CD4-positive, alpha-beta T cell treated with Interleukin-15 for 1 hour (primary cell): Measurements from ENCODE around the gene GFPT2.

Experiments
- DNase-seq: peaks from one replicate; pipeline ENCODE4 v3.0.0-alpha.2; 2020

The GFPT2 gene

DNA sequence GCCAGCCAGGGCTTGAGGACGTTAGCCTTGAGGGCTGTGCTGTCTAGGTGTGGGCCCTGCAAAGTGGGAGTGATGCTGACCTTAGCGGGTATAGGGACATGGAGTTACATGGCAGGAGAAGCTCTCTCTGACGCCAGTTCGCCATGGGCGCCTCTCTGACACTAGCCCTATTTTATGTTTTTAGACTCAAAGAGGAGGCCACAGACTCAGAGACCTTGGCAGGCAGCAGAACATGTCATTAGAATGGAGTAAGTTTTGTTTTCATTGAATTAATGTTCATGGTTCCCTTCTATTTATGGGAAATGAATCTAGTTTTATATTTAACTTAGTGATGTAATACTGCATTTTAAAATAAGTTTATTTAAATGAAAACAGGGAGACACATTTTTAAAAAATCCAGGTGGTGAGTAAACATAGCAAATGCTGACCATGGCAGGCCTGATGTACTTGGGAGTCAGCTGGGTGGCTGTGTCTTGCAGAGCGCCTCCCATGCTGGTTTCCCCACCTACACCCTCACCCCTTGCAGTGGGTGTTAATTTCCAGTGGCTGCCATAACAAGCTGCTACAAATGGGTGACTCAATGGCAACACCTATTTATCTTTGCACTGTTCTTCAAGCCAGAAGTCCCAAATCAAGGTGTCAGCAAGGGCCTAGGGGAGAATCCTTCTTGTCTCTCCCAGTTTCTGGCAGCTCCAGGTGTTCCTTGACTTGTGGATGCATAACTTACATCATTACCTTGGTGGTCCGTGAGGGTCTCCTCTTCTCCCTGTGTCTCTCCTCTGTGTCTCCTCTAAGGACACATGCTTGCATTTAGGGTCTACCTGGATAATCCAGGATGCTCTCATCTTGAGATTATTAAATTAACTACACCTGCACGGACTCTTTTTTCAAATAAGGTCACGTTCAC, 25.6 kb upstream of the GFPT2 start:
- no peak for DNase-seq

DNA sequence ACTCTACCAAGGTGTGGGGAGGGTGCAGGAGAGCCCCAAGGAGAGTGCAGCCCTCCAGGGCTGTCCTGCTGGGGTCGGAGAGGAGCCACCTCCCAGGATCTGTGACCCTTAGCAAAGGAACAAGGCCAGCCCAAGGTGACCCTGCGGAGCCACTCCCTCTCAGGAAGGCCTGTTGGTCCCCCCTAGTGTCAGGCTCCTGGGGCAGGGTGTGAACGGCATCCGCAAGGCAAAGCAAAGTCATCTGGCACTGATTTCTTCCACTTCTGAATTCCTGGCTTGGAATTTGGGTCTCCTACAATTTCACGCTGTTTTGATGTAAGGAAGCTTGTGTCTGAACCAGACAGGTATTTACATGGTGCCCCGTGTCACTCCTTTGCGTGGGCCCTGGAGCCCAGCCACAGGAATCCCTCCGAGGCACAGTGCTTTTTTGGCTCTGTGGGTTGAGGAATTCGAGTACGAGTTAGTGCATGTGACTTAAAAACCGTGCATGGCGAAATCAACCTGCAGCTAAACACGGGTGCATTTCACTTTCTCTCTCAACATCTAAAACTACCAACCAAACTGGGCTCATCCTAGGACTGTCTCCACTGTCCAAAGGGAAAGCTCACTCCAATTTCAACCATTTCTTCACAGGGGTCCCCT, 24.5 kb upstream of the GFPT2 start:
- DNase-seq = no peak

DNA sequence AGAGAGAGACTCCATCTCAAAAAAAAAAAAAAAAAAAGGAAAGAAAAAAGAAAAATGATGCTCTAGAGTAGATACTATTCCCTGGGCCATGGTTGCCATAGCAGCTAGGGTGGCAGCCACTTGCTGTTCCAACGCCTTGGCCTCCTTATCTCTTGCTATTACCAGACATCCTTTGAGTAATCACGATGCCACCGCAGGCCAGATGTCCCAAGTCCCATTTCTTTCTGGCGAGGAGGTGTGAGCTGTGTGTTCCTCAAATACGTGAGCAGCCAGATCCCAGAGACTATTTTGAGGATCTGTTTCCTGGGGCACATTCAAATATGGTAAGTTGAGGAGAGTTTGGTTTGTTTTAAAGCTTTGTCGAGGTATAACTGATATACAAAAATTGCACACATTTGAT, 23.4 kb upstream of the GFPT2 start:
- DNase-seq = no peak

DNA sequence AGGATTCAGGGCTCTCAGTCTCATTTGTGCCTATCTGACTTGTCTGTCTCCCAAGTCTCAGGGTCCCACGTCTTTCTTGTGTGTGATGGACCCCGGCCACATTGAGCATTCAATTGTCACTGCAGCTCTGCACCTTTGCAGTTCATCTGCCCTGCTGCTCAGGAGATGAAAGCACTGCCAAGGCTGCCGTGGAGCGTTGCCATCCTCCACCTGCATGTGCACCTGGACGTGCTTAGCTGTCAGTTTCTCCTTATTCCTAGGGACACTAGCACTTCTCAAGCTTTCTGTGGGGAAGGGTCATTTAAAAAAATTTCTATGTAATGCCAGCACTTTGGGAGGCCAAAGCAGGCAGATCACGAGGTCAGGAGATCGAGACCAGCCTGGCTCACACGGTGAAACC, 22.8 kb upstream of the GFPT2 start:
- DNase-seq = no peak

DNA sequence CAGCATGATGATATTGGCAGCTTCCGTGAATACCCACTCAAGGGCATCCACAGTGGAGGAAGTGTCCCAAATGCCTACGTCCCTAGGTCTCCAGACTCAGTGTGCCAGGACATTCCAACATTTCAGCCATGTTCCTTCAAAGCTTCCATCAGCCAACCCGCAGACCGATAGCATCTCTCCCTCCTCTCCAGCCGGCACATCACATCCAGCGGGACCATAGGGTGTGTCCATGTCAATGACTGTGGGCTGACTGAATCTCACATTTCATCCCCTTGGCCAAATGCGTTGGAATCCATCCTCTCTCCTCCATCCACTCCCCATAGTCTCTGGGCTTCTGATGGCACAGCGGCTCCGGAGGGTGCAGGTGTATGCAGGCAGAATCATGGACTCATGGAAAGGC, 22.2 kb upstream of the GFPT2 start:
- no peak for DNase-seq

DNA sequence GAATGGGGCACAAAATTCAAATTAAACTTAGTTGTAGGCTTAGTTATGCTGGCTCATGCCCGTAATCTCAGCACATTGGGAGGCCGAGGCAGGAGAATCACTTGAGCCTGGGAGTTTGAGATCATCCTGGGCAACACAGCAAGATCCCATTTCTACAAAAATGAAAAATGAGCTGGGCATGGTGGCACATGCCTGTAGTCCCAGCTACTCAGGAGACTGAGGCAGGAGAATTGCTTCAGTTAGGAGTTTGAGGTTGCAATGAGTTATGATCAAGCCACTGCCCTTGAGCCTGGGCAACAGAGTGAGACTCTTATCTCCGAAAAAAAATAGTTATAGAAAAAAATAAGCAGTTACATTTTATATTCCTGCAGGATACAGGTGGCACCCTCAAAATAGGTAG, 20.7 kb upstream of the GFPT2 start:
- no peak for DNase-seq

DNA sequence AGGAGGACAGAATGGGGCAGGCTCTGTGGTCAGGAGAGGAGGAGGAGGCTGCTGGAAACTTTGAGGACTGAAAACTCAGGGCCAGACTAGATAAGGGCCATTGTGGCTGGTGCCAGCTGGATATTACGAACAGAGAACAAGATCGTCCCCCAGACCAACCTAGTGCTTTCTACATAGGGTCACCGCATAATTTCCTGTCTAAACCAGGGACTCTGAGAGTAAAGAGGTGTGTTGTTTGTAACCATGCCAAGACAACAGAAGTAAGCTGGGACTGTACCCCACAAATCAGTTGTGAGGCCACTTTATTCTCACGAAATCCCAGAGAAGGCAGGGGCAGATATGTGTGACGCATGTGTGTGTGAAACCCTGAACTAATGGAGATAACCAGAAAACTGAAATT, 20.3 kb upstream of the GFPT2 start:
- no peak for DNase-seq

DNA sequence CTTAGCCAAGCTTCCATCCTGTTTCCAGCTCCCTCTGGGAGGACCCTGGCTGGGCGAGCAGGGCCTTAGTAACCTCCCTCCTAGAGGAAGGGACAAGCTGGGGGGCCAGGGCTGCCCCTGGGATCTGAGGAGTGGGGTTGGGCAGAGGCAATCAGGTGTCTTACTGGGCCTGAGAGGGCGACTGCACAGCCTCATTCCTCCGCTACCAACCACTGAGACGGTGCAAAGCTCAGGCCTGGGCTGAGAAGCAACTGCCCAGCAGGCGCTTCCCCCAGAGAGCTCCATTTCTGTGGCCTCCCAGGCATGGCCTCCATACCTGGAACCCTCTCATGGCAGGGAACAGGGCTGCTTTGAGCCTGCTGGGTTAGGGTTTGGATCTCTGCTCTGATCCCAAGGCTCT, 18.8 kb upstream of the GFPT2 start:
- DNase-seq = no peak

DNA sequence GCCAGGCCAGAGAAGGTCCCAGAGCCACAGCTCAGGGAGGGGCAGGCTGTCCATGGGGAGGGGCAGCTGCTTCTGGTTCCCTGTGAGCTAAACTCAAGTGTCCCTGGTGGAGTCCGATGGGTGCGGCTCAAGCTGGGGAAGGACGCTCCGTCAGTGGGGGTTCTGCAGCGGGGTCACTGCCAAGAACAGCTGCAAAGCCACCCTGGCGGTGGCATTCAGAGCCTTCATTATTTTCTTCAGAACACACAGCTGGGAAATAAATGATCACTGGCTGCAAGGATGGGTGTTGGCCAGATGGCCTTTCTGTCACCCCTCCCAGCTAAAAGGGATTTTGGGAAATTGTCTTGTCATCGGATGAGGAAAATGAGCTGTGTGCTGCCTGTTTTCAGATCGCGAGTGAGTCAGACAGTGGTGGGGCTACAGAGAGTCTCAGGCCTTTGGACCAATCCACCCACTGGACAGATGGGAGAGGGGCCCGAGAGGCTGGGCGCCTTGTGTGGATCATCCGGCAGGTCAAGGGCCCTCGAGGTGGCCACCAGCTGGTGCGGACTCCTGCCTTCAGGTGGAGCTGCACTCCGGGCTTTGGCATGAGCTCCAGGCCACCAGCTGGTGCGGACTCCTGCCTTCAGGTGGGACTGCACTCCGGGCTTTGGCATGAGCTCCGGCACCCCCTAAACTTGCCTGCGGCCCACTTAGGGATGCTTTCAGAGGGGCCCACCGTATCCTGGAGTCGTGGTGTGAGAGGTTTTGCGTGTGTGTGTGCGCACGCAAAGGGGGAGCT, 17.9 kb upstream of the GFPT2 start:
- DNase-seq = no peak

DNA sequence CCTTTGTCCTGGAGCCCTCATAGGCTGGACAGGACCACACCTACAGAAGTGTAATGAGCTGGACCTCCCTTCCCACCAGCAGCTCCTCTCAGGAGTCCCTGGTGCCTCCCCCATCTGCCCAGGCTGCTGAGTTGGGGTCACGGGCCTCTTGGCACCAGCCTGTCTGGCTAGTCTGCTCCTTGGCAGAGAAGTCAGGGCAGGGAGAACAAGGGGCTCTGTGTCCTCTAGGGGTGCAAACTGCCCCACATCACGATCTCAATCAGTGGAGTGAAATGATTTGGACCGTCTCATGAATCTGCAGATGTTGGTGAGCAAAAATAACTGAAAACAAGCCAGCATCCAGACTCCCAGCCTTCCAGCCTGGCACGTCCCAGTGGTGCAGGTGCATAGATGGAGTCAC, 14.9 kb upstream of the GFPT2 start:
- DNase-seq = no peak

DNA sequence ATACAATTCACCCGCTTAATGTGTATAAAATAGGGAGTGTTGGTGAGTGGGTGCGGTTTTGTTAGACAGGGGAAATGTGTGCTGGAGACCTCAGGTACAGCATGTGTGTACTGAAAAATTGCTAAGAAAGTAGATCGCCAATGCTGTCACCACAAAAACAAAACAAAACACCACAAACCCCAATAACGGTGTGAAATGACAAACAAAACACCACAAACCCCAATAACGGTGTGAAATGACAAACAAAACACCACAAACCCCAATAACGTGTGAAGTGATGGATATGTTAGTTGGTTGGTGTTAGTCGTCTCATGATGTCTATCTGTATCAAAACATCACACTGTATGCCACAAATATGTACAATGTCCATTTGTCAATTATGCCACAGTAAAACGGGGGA, 14.2 kb upstream of the GFPT2 start:
- no peak for DNase-seq

DNA sequence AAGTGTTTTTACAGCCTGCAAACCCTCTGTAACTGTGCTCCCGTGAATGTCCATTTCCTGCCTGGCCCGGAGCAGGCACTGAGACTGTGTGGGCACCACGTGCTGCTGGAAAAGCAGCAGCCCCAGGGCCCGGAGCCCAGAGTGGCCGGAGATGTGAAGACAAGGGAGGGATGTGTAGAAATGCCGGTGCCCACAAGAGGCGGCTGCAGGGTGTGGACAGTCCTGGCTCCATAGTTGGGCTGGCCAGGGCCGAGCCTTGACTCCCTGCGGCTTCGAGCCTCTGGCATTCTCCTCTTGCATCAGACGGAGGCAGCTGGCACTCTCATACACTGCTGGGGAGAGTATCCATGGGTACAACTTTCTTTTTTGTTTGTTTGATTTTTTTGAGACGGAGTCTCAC, 13.2 kb upstream of the GFPT2 start:
- DNase-seq = no peak

DNA sequence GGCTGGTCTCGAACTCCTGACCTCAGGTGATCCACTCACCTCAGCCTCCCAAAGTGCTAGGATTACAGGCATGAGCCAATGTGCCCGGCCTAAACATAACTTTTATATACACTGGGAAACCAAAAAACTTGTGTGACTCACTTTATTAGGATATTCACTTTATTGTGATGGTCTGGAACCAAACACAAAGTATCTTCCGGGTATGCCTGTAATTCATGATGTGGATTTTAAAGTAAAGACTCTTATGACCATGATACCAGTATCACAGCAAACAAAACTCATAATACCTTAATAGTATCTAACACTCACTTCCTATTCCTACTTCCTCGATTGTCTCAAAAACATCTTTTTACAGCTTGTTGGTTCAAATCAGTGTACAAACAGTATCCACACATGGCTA, 12.7 kb upstream of the GFPT2 start:
- DNase-seq = no peak

DNA sequence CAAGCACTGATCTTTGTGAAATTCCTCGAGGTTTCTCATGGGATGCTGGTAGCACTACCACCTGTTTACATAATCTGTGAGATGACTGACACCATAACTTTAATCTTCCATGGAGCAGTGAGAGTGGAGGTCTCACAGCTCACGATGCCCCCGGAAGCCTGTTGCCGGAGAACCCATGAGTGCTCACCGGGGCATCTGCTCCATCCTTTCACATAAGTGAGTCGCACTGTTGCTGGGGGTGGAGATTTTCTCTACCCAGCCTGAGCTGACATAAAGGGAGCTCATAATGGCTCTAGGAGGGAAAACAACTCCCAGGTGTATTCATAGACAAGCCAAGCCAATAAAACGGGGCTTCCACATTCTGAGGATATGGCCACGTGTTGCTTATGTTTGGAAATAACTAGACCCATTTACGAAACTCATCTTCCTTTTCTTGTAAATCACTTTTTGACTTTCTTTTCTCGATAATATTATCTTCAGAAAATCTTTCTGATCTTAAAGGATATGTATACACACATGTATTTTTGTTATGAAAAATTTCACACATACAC, 11.2 kb upstream of the GFPT2 start:
- DNase-seq = no peak

DNA sequence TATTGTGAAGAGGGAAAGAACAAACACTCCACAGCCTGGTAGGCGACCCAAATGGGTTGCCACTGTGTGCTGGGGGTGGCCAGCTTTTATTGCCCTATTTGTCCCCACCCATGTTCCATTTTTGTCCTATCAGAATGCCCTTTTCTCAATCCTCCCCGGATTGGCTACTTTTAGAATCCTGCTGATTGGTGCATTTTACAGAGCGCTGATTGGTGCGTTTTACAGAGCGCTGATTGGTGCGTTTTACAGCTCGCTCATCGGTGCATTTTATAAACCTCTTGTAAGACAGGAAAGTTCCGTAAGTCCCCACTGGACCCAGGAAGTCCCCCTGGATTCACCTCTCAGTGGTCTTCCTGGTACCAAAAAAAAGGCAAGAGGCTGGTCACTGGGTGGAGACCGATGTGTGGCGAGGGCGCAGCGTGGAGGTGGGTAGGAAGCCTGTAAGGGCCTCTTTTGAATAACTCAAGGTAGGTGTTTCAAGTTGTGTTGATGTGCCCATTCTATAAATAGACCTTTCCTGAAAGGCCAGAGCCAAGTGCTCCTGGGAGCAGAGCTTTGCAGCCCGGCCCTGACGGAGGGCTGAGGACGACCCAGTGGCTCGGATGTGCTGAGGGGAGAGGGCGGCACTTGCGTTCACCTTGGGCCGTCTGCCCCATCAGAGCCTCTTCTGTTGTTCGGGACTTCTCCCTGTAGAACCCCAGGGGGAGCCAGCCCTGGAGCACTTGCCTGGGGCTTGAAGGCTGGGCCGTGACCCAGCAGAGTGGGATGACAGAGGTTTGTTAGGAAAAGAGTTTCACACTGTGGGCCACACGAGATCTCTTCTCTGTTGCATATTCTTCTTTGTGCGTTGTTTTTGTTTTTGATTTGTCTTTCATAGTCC, 7.2 kb upstream of the GFPT2 start:
- DNase-seq = no peak

DNA sequence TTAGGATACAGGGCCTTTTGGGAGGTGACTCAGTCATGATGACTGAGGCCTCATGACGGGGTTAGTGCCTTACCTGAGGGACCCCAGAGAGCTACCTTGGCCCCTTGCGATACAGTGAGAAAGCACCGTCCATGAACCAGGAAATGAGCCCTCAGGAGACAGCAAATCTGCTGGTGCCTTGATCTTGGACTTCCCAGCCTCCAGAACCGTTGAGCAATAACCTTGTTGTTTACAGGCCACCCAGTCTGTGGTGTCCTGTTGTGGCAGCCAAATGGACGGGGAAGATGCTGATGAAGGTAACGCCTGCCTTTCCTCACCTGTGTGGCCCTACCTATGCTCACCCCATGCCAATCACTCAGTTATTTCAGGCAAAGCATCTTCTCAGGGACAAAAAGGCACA, 5.6 kb upstream of the GFPT2 start:
- no peak for DNase-seq

DNA sequence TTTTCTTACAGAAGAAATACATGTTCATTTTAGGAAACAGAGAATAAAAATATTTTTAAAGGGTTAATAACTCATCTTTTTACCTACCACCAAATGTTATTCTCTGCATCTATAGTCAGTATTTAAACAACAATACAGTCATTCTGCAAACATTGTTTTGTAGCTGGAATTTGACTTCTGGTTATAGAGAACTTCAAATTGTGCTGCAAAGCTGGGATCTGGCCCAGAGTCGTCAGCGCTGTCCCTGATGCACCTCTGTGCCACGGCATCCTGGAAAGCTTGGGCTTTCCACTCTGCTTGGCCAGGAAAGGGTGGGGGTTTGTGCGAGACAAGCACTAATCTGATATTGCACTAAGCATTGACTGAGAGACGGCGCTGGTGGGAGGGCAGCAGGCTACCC, 5.0 kb upstream of the GFPT2 start:
- no peak for DNase-seq

DNA sequence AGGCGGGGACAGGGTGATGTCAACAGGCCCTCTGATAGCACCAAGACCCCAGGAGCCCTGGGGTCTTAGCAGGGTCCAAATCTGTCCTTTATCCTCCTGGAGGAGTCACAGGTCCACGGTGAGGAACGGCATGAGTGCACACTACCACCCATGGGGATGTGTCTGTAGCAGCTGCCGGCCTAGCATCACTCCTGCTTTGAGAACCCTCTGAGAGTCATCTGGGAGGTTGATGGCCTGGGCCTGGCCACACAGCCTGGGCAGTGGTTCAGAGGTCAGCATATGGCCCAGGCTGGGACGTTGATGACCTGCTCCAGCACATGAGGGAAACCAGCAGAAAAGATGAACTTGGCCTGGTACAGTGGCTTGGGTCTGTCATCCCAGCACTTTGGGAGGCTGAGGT, 1.8 kb upstream of the GFPT2 start:
- DNase-seq = no peak

DNA sequence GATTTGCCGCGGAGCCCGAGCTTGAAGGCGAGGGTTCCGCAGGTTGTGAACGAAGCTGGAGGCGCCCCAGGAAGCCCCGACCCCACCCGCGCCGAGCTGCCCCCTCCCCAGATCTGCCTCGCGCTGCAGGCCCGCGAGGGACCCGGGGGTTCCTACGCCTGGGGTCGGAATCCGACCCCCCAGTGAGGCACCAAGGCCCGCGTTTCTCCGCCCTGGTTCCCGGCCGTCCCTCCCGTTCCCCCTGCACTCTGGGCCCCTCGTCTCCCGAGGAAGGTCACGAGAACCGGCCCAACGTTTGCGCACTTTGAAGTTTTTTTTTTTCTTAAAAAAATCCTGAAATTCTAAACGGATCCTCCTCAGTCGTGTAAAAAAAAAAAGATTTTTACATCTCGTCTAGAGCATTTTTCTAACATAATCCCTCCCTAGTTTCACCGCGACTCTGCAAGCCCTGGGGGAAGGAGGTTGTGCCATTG, 880 bp upstream of the GFPT2 start:
- DNase-seq = no peak

DNA sequence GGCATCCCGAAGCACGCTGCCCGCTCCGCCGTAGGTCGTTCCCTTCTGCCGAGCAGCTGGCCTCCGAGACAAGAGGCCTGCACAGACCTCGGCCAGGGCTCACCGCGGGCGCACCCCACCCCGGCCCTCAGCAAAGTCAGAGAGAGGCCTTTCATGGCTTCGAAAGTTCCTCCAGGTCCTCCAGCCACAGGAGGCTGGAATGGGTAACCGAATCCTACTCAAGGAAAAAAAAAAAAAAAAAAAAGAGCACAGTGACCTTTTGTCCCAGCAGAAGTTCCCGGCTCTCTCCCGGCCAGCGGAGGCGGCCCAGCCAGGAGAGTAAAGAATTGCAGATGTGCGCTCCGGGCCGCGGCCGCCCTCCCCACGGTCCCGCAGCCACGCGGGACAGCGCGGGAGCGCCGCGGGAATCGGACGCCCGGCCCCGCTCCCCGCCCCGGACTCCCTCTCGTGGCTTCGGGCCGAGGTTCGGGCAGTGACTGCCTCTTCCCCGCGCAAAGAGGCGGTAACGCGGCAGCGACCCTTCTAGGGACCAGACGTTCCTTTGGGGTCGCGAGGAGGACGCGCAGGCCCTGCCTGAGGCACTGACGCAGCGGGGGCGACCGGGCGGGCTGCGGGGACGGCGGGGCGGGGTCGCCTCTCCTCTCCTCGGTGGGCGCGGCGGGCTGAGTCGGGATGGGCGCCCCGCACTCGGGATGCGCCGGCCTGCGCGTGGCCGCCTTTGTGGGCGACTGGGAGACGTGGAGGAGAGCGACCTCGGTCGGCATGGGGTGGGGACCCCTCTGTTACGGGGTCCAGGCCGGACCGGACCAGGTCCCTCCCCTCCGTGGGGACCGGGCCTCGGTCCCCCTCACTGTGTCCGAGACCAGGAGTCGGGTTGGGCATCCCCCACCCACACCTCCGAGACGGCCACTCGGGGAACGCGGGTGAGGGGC, 754 bp downstream of the GFPT2 start:
- no peak for DNase-seq
